Astrocyte (in vitro differentiated cells and primary cell): Measurements from ENCODE around the gene USP33. TPM values are rescaled to one million over a fixed set of nuclear protein-coding genes. Genes with fewer than 3 reads are reported as not detected.

Experiments
- DNase-seq: peaks from one replicate; pipeline ENCODE4 v3.0.0-alpha.2; 2010; ENCODE audit warnings: low read depth
- FAIRE-seq: peaks from 2 replicates; lab custom pipeline; 2011; peaks lifted over from hg19 to GRCh38; lab: Jason Lieb, UNC
- H2AFZ ChIP-seq: 2 replicates; pipeline ENCODE4 v1.6.0; 2012; ENCODE audit warnings: low read depth, low read length, inconsistent platforms
- H3K27ac ChIP-seq: 2 replicates; pipeline ENCODE4 v1.5.1; 2011; ENCODE audit warnings: low read depth, low read length, inconsistent platforms
- H3K27me3 ChIP-seq: 2 replicates; pipeline ENCODE4 v1.6.0; 2011; ENCODE audit warnings: low read length, inconsistent platforms; ENCODE audit not compliant: insufficient read depth
- H3K36me3 ChIP-seq: 2 replicates; pipeline ENCODE4 v1.5.1; 2011; ENCODE audit warnings: low read length, inconsistent platforms; ENCODE audit not compliant: insufficient read depth
- H3K4me1 ChIP-seq: 2 replicates; pipeline ENCODE4 v1.5.1; 2011; ENCODE audit warnings: low read length, inconsistent platforms; ENCODE audit not compliant: insufficient read depth
- H3K4me2 ChIP-seq: 2 replicates; pipeline ENCODE4 v1.6.0; 2012; ENCODE audit warnings: low read length, inconsistent platforms
- H3K4me3 ChIP-seq: 2 replicates; pipeline ENCODE4 v1.5.1; 2011; ENCODE audit warnings: low read depth, mild to moderate bottlenecking, low read length, inconsistent platforms; ENCODE audit not compliant: insufficient read depth
- H3K79me2 ChIP-seq: 2 replicates; pipeline ENCODE4 v1.6.0; 2012; ENCODE audit warnings: mild to moderate bottlenecking, low read length, inconsistent platforms; ENCODE audit not compliant: insufficient read depth
- H3K9ac ChIP-seq: 2 replicates; pipeline ENCODE4 v1.6.0; 2012; ENCODE audit warnings: mild to moderate bottlenecking, low read length, inconsistent platforms
- H3K9me3 ChIP-seq: 2 replicates; pipeline ENCODE4 v1.5.1; 2012; ENCODE audit warnings: low read depth, mild to moderate bottlenecking, low read length, inconsistent platforms; ENCODE audit not compliant: insufficient read depth
- H4K20me1 ChIP-seq: 2 replicates; pipeline ENCODE4 v1.6.0; 2012; ENCODE audit warnings: low read length, inconsistent platforms; ENCODE audit not compliant: insufficient read depth
- H3K27ac Mint-ChIP-seq: one replicate; pipeline ENCODE4 v1.8.0; 2021; ENCODE audit warnings: mild to moderate bottlenecking, mixed read lengths; ENCODE audit not compliant: unreplicated experiment
- H3K27me3 Mint-ChIP-seq: one replicate; pipeline ENCODE4 v1.8.0; 2021; ENCODE audit warnings: low read depth, mixed read lengths; ENCODE audit not compliant: unreplicated experiment
- H3K36me3 Mint-ChIP-seq: one replicate; pipeline ENCODE4 v1.8.0; 2021; ENCODE audit warnings: low read depth, mixed read lengths; ENCODE audit not compliant: unreplicated experiment
- H3K4me1 Mint-ChIP-seq: one replicate; pipeline ENCODE4 v1.8.0; 2021; ENCODE audit warnings: low read depth, mixed read lengths; ENCODE audit not compliant: unreplicated experiment
- H3K4me3 Mint-ChIP-seq: one replicate; pipeline ENCODE4 v1.8.0; 2021; ENCODE audit warnings: mild to moderate bottlenecking, moderate library complexity, mixed read lengths; ENCODE audit not compliant: unreplicated experiment
- H3K9me3 Mint-ChIP-seq: one replicate; pipeline ENCODE4 v1.8.0; 2021; ENCODE audit warnings: mild to moderate bottlenecking, mixed read lengths; ENCODE audit not compliant: unreplicated experiment
- EZH2 ChIP-seq: IDR thresholded peaks from 2 replicates; pipeline ENCODE4 v1.6.1; 2012; ENCODE audit warnings: mild to moderate bottlenecking, low read length, inconsistent platforms; ENCODE audit not compliant: insufficient read depth
- total RNA-seq: library from RNA; stranded (reverse); gene quantifications from 2 replicates; pipeline ENCODE4 v1.2.1, GENCODE V29; 2021
- TF ChIP-seq, protein P1 (sequence below): IDR thresholded peaks from 2 replicates; pipeline ENCODE4 v1.5.1; 2011; ENCODE audit warnings: low read depth, mild to moderate bottlenecking, inconsistent platforms, low read length, moderate library complexity; ENCODE audit not compliant: insufficient read depth

USP33 gene
- total RNA-seq, 1 donor from 2014 or later, result 46.4 TPM

DNA sequence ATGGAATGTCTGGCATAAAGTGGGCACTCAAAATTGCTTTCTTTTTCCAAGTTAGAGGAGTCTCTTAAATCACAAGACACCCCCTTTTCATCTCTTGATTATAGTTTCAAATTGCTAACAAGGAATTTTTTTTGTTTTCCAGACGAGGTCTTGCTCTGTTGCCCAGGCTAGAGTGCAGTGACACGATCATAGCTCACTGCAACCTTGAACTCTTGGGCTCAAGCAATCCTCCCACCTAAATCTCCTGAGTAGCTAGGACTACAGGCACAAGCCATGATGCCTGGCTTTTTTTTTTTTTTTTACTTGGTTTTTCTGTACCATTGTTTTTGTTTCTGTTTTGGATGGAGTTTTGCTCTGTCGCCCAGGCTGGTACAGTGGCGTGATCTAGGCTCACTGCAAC lies 98.0 kb downstream of the USP33 start:
- no peak overlapping the region for H2AFZ ChIP-seq
- DNase-seq, result no peak
- no peaks in the 10 kb centered on the region for H3K9me3 ChIP-seq
- no peak overlapping the region for H3K27ac ChIP-seq
- H4K20me1 ChIP-seq, result peaks cover 68% of the 10 kb centered on the region
- no peaks in the 10 kb centered on the region for H3K27me3 ChIP-seq
- H3K4me3 ChIP-seq, result no peak overlapping the region
- H3K27me3 Mint-ChIP-seq, result no peaks in the 10 kb centered on the region
- H3K4me2 ChIP-seq, result no peak overlapping the region
- H3K36me3 Mint-ChIP-seq, result peaks cover 2% of the 10 kb centered on the region
- no peak overlapping the region for H3K4me3 Mint-ChIP-seq
- no peaks in the 10 kb centered on the region for H3K36me3 ChIP-seq
- no peak overlapping the region for H3K27ac Mint-ChIP-seq
- no peaks in the 10 kb centered on the region for H3K4me1 ChIP-seq
- peaks cover 2% of the 10 kb centered on the region for H3K9me3 Mint-ChIP-seq
- H3K79me2 ChIP-seq, result peaks cover 99% of the 10 kb centered on the region
- peaks cover 4% of the 10 kb centered on the region for H3K4me1 Mint-ChIP-seq
- no peak for FAIRE-seq
- TF ChIP-seq, protein P1, sequence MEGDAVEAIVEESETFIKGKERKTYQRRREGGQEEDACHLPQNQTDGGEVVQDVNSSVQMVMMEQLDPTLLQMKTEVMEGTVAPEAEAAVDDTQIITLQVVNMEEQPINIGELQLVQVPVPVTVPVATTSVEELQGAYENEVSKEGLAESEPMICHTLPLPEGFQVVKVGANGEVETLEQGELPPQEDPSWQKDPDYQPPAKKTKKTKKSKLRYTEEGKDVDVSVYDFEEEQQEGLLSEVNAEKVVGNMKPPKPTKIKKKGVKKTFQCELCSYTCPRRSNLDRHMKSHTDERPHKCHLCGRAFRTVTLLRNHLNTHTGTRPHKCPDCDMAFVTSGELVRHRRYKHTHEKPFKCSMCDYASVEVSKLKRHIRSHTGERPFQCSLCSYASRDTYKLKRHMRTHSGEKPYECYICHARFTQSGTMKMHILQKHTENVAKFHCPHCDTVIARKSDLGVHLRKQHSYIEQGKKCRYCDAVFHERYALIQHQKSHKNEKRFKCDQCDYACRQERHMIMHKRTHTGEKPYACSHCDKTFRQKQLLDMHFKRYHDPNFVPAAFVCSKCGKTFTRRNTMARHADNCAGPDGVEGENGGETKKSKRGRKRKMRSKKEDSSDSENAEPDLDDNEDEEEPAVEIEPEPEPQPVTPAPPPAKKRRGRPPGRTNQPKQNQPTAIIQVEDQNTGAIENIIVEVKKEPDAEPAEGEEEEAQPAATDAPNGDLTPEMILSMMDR, result no peak
- no peak for TF ChIP-seq EZH2
- H3K9ac ChIP-seq, result no peak overlapping the region

DNA sequence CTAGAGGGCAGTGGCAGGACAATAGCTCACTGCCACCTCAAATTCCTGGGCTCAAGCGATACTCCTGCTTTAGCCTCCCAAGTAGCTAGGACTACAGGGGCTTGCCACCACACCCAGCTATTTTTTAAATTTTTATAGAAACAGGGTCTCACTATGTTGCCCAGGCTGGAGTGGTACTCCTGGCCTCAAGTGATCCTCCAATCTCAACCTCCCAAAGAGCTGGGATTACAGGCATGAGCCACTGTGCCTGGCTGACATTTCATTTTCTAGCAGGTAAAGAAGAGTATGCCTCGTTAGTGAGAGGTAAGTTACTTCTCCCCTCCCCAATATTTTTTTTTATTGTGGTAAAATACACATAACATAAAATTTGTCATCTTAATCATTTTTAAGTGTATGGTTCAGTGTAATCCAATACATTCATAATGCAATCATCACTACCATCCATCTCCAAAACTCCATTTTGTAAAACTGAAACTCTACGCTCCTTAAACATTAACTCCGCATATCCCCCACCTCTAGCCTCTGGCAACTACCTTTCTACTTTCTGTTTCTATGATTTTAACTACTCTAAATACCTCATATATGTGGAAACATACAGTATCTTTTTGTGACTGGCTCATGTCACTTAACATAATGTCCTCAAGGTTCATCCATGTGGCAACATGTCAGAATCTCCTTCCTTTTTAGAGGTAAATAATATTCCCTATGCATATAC lies 99.6 kb downstream of the USP33 start:
- no peak overlapping the region for H3K9ac ChIP-seq
- peaks cover 2% of the 10 kb centered on the region for H3K36me3 Mint-ChIP-seq
- H3K27ac ChIP-seq, result no peak overlapping the region
- no peak for FAIRE-seq
- H3K27ac Mint-ChIP-seq, result no peak overlapping the region
- H4K20me1 ChIP-seq, result peaks cover 73% of the 10 kb centered on the region
- DNase-seq, result no peak
- no peaks in the 10 kb centered on the region for H3K4me1 ChIP-seq
- no peak overlapping the region for H3K4me3 ChIP-seq
- no peaks in the 10 kb centered on the region for H3K36me3 ChIP-seq
- H3K4me2 ChIP-seq, result no peak overlapping the region
- H3K9me3 Mint-ChIP-seq, result peaks cover 2% of the 10 kb centered on the region
- no peak overlapping the region for H3K4me3 Mint-ChIP-seq
- H3K27me3 Mint-ChIP-seq, result no peaks in the 10 kb centered on the region
- no peaks in the 10 kb centered on the region for H3K27me3 ChIP-seq
- H3K79me2 ChIP-seq, result peaks cover 99% of the 10 kb centered on the region
- H2AFZ ChIP-seq, result no peak overlapping the region
- H3K4me1 Mint-ChIP-seq, result peaks cover 8% of the 10 kb centered on the region
- no peak for TF ChIP-seq EZH2
- TF ChIP-seq, protein P1, result no peak
- H3K9me3 ChIP-seq, result no peaks in the 10 kb centered on the region

DNA sequence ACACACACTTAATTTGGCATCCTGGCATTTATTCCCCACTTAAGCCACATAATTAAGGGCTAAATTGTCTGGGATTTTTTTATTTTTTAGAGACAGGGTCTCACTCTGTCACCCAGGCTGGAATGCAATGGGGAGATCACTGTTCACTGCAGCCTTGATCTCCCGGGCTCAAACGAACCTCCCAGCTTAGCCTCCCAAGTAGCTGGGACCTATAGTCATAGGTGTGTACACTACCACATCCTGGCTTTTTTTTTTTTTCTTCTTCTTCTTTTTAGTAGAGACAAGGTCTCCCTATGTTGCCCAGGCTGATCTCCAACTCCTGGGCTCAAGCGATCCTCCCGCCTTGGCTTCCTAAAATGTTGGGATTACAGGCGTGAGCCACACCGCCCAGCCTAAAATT lies 101.4 kb downstream of the USP33 start:
- no peak overlapping the region for H2AFZ ChIP-seq
- H3K36me3 Mint-ChIP-seq, result peaks cover 2% of the 10 kb centered on the region
- H3K9me3 Mint-ChIP-seq, result peaks cover 2% of the 10 kb centered on the region
- H3K36me3 ChIP-seq, result no peaks in the 10 kb centered on the region
- no peak overlapping the region for H3K27ac ChIP-seq
- TF ChIP-seq EZH2, result no peak
- TF ChIP-seq, protein P1, result no peak
- no peak overlapping the region for H3K4me3 Mint-ChIP-seq
- H3K79me2 ChIP-seq, result peaks cover 98% of the 10 kb centered on the region
- no peaks in the 10 kb centered on the region for H3K27me3 ChIP-seq
- no peak overlapping the region for H3K4me3 ChIP-seq
- H3K4me1 ChIP-seq, result no peaks in the 10 kb centered on the region
- H3K4me2 ChIP-seq, result no peak overlapping the region
- no peaks in the 10 kb centered on the region for H3K9me3 ChIP-seq
- H3K9ac ChIP-seq, result no peak overlapping the region
- H4K20me1 ChIP-seq, result peaks cover 75% of the 10 kb centered on the region
- H3K27ac Mint-ChIP-seq, result no peak overlapping the region
- no peaks in the 10 kb centered on the region for H3K27me3 Mint-ChIP-seq
- no peak for FAIRE-seq
- no peak for DNase-seq
- H3K4me1 Mint-ChIP-seq, result peaks cover 5% of the 10 kb centered on the region
